Right atrium auricular region (tissue), 2 donors: ENCODE measurements around the gene FGF22. TPM values are rescaled to one million over a fixed set of nuclear protein-coding genes. Genes with fewer than 3 reads are reported as not detected.

Experiments
- DNase-seq: peaks from one replicate; pipeline ENCODE4 v3.0.0-alpha.2; 2019; ENCODE audit warnings: low spot score
- H3K27ac ChIP-seq, 2 donors: fragments of 200-600 bp; sonication (generic); 1 replicate in 1 of 2; 2 replicates in 1 of 2; pipeline ENCODE4 v1.5.1; 2016 to 2019
- H3K27me3 ChIP-seq, 2 donors: fragments of 200-600 bp; sonication (generic); one replicate each; pipeline versions ENCODE4 v1.5.1 to v1.6.0; 2017 to 2019
- H3K36me3 ChIP-seq: fragments of 200-600 bp; sonication (generic); one replicate; pipeline ENCODE4 v1.5.1; 2016
- H3K4me1 ChIP-seq, 2 donors: fragments of 200-600 bp; sonication (generic); one replicate each; pipeline versions ENCODE4 v1.5.1 to v1.6.0; 2017 to 2019
- H3K4me3 ChIP-seq, 2 donors: fragments of 200-600 bp; sonication (generic); 1 replicate in 1 of 2; 2 replicates in 1 of 2; pipeline ENCODE4 v1.5.1; 2017 to 2019; ENCODE audit warnings: mild to moderate bottlenecking in 1 of 2, moderate library complexity in 1 of 2
- H3K9me3 ChIP-seq, 2 donors: fragments of 200-600 bp; sonication (generic); one replicate each; pipeline ENCODE4 v1.5.1; 2019
- CTCF ChIP-seq, 2 donors: fragments of 200-600 bp; sonication (generic); IDR thresholded peaks; one replicate each; pipeline ENCODE4 v1.5.1; 2019; ENCODE audit warnings: antibody characterized with exemption in 2 of 2
- total RNA-seq, 2 donors: library from RNA; depleted of rRNA; stranded (reverse); fragments of >200 nt; gene quantifications; one replicate each; pipeline ENCODE4 v1.1.0, GENCODE V29; 2016

Gene FGF22
- total RNA-seq, 2 donors from 2014 or later = 0.35 to 0.37 TPM

DNA sequence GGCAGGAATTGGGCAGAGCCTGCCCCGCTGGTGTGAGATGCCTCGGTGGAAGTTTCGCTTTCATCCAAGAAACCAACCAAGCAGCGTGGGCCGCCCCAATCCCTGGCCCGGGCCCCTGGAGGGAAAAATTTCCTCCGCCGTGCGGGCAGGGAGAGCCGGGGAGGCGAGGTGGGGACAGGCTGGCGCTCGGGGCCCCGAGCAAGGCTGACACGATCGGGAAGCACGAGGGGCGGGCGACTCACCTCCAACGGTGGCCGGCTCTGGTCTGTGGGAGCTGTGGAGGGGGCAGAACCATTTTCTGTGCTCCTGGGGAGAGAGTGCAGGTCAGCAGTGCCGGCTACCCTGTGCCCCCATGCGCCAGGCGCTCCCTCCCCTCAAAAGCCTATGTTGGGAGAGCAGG is 12.3 kb downstream of the FGF22 start:
- Histone ChIP-seq H3K4me3 (no peak overlapping the region), H3K36me3 (peaks cover 57% of the 10 kb centered on the region), H3K27ac (no peak overlapping the region), H3K4me1 (peaks cover 0 to 14% of the 10 kb centered on the region in 2 donors), H3K27me3 (no peaks in the 10 kb centered on the region), H3K9me3 (no peaks in the 10 kb centered on the region)
- TF ChIP-seq CTCF (IDR thresholded peaks at IDR 0.05) = no peak
- DNase-seq = no peak

DNA sequence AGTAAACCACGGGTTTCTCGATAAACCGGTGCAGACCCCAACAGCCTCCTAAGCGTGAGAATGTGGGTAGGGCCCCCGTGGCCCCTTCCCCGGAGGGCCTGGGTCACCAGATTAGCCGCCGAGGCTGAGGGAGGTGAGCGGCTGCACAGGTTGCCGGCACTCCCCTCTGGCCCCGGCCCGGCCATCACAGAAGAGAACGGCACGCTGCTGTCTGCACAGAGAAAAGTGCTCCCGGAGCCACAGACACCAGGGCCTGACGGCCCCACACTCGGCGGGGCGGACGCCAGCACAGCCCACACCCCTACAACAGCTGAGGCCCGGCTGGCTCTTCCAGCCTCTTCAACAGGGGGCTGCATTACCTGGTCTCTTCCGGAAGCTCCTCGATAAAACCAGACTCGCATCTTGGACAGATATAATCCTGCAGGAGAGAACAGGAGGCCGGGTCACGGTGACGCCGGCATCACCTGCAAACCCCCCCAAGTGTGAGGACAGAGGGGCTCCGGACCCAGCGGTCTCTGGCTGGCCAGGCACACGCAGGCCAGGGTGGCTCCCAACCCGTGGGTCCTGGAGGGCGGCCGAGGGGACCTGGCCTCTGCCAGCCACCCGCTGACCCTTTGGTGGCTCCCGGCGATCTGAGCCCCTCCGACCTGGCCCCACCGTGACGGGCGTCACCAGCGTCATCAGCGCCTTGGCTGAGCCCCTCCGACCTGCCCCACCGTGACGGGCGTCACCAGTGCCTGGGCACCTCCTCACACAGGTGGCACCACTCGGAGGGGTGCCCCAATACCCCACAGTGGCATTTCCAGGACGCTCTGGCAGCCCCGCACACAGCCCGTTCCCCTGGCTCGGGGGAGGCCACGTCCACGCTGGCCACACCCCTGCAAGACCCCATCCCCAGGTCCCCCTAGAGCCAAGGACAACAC is 13.0 kb downstream of the FGF22 start:
- Histone ChIP-seq H3K27me3 (no peaks in the 10 kb centered on the region), H3K4me3 (no peak overlapping the region), H3K36me3 (peaks cover 49% of the 10 kb centered on the region), H3K9me3 (no peaks in the 10 kb centered on the region), H3K27ac (no peak overlapping the region), H3K4me1 (peaks cover 0 to 21% of the 10 kb centered on the region in 2 donors)
- no peak for TF ChIP-seq CTCF (IDR thresholded peaks at IDR 0.05)
- no peak for DNase-seq

DNA sequence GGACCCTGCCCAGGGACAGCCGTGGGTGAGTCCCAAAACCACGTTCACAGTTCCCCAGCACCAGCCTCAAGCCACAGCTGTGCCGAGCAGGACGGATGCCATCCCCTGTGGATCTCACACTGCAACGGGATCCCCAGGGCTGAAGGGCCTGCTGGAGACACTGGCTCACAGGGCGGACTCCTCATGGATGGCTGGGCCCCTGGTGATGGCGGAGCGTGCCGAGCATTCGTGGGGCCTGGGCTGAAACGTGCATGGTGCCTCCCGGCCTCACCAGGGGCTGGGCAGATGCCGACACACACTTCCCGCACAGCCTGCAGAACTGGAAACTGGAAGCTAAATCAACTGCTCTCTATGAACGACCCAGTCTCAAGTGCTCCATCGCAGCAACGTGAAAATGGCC is 13.7 kb downstream of the FGF22 start:
- Histone ChIP-seq H3K27ac (no peak overlapping the region), H3K4me3 (no peak overlapping the region), H3K36me3 (peaks cover 42% of the 10 kb centered on the region), H3K27me3 (no peaks in the 10 kb centered on the region), H3K9me3 (no peaks in the 10 kb centered on the region), H3K4me1 (peaks cover 0 to 28% of the 10 kb centered on the region in 2 donors)
- no peak for DNase-seq
- no peak for TF ChIP-seq CTCF (IDR thresholded peaks at IDR 0.05)

DNA sequence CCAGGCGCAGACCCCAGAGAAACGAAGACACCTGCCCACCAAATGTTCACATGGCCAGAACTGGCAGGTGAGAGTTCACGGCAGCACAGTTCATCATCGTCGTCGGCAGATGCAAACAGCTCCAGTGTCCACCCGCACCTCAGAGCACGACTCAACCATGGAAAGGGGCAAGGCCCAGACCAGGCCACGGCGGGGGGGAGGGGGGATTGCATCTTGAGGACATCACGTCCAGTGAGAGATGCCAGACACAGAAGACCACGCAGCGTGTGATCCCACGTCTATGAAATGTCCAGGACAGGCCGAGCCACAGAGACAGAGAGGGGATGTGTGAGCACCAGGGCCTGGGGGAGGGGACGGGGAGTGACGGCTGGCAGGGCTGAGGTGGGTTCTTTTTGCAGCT is 16.0 kb downstream of the FGF22 start:
- no peak for DNase-seq
- no peaks in the 10 kb centered on the region for H3K9me3 ChIP-seq
- TF ChIP-seq CTCF (IDR thresholded peaks at IDR 0.05) = no peak
- H3K4me1 ChIP-seq = peaks cover 0 to 51% of the 10 kb centered on the region in 2 donors
- peaks cover 28% of the 10 kb centered on the region for H3K36me3 ChIP-seq
- no peak overlapping the region for H3K4me3 ChIP-seq
- H3K27me3 ChIP-seq = no peaks in the 10 kb centered on the region
- H3K27ac ChIP-seq = no peak overlapping the region

DNA sequence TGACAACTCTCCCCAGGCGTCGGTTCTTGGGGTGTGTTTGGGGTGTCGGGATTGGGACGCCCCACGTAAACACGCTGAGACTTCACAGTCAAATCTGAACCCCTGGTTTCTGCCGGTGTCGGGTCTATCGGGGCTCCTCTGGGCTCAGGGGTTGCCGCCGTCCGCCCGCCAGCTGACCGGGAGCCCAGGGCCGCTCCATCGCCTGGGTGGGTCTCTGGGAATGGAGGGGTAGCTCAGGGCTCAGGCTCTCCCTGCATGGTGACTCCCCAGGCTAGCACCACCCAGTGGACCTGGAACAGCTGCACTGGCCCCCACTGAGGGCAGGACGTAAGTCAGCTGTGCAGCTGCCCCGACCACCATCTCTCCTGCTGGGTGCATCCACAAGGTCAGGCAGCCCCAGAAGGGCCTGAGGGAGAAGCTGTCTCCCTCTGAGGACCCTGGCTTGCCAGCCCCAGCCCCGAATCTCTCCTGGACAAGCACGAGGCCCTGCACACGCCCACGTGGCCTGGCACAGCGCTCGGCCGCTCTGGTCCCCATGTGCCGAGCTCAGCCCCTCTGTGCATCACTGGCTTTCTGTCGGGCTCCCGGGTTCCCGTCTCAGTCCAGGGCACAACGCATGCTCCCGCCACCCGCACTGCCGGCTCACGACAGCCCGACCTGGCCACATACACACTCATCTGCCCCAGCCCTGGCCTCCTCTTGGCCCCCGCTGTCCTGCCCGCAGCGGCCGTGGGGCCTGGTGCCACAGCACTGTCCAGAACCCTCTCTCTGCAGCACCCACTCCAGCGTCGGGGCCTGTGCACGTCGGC is 17.3 kb downstream of the FGF22 start:
- no peaks in the 10 kb centered on the region for H3K27me3 ChIP-seq
- no peak for TF ChIP-seq CTCF (IDR thresholded peaks at IDR 0.05)
- H3K27ac ChIP-seq = no peak overlapping the region
- peaks cover 0 to 63% of the 10 kb centered on the region in 2 donors for H3K4me1 ChIP-seq
- no peaks in the 10 kb centered on the region for H3K9me3 ChIP-seq
- H3K4me3 ChIP-seq = no peak overlapping the region
- peaks cover 15% of the 10 kb centered on the region for H3K36me3 ChIP-seq
- no peak for DNase-seq
